ENCODE measurements around the gene UQCR11.

Gene UQCR11

GRCh38 chr19:1590641-1591397, 14.4 kb downstream of the UQCR11 start:
- peak; percentile 48 for DNase-seq (ENCODE audit: low read depth)

GRCh38 chr19:1587872-1588271, 17.4 kb downstream of the UQCR11 start:
- DNase-seq (ENCODE audit: low read depth): no peak

GRCh38 chr19:1585243-1585580, 20.1 kb downstream of the UQCR11 start:
- DNase-seq (ENCODE audit: low read depth): no peak

- DNase-seq (ENCODE audit: low read depth): no peak
These were observed 20.6 kb downstream of the UQCR11 start for GRCh38 chr19:1584500-1585242.

GRCh38 chr19:1582201-1582600, 23.1 kb downstream of the UQCR11 start:
- DNase-seq (ENCODE audit: low read depth): no peak

- no peak for DNase-seq (ENCODE audit: low read depth)
These were observed 24.3 kb downstream of the UQCR11 start for GRCh38 chr19:1580957-1581356.

GRCh38 chr19:1580382-1580781, 24.9 kb downstream of the UQCR11 start:
- no peak for DNase-seq (ENCODE audit: low read depth)

- no peak for DNase-seq (ENCODE audit: low read depth)
These were observed 26.0 kb downstream of the UQCR11 start for GRCh38 chr19:1579222-1579621.

GRCh38 chr19:1577929-1578618, 27.2 kb downstream of the UQCR11 start:
- DNase-seq (ENCODE audit: low read depth): no peak

GRCh38 chr19:1577090-1577928, 28.0 kb downstream of the UQCR11 start:
- no peak for DNase-seq (ENCODE audit: low read depth)

GRCh38 chr19:1576242-1577089, 28.8 kb downstream of the UQCR11 start:
- DNase-seq (ENCODE audit: low read depth): no peak

GRCh38 chr19:1575323-1576241, 29.7 kb downstream of the UQCR11 start:
- no peak for DNase-seq (ENCODE audit: low read depth)

GRCh38 chr19:1574354-1575136, 30.7 kb downstream of the UQCR11 start:
- no peak for DNase-seq (ENCODE audit: low read depth)

- DNase-seq (ENCODE audit: low read depth): no peak
These were observed 32.5 kb downstream of the UQCR11 start for GRCh38 chr19:1572795-1573194.

- no peak for DNase-seq (ENCODE audit: low read depth)
These were observed 33.9 kb downstream of the UQCR11 start for GRCh38 chr19:1571358-1571757.

GRCh38 chr19:1570836-1571235, 34.4 kb downstream of the UQCR11 start:
- no peak for DNase-seq (ENCODE audit: low read depth)

- no peak for DNase-seq (ENCODE audit: low read depth)
These were observed 35.3 kb downstream of the UQCR11 start for GRCh38 chr19:1569997-1570396.

GRCh38 chr19:1568320-1569019, 36.8 kb downstream of the UQCR11 start, which contains the start of gene MEX3D:
Gene MEX3D (minus strand): TSS chr19:1568325. CDS start chr19:1568058, 267 bp downstream.
- DNase-seq (ENCODE audit: low read depth): peak; percentile 83

- DNase-seq (ENCODE audit: low read depth): no peak
These were observed 37.4 kb downstream of the UQCR11 start for GRCh38 chr19:1567848-1568227.

All from ELR (cell line).